GM21390 (cell line): ENCODE results near the gene OR2AG1.
"Not testable (repeated sequence)": the region's sequence is repeated elsewhere in the genome, so short reads cannot be mapped to it uniquely, and the experiment has no call there.

ENCODE experiments used
- ATAC-seq: cut with Tn5 transposase; IDR thresholded peaks from one replicate; pipeline ENCODE4 v1.9.1; 2021; ENCODE audit not compliant: unreplicated experiment

OR2AG1 gene

DNA sequence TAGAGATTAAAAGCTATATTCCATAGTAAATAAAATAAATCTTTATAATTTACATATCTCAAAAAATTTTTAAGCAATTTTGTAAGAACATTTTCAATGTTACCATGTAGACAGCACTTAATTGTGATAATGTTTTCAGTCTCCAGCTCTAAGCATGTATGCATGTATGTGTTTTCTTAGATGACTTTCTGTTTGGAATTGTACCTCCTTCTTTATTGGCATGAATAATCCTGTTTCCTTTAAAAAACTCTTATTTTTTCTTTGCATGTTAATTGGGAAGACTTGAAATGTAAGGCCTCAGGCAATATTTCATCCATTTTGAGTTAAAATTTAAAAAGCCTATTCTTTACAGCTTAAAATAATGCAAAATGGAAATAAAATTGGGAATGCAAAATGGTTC lies 2.0 kb upstream of the OR2AG1 start:
- no peak for ATAC-seq

DNA sequence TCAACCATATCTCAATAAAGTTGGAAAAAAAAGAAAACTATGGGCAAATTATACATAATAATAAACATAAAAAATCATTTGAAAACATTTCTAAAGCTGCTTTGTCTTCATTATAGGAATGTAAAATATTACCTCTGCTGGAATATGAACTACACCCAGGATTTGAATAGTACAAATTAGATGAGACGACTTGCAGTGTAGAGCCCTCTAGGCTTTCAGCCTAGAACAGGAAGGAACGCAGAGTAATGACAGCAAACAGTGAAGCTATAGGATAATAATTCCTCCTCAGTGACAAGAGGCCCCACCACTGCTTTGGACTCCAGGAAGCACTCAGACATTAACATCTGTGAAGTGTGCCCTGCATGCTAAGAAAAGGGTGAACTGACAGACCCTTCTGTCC lies 7.7 kb downstream of the OR2AG1 start:
- ATAC-seq, result no peak

DNA sequence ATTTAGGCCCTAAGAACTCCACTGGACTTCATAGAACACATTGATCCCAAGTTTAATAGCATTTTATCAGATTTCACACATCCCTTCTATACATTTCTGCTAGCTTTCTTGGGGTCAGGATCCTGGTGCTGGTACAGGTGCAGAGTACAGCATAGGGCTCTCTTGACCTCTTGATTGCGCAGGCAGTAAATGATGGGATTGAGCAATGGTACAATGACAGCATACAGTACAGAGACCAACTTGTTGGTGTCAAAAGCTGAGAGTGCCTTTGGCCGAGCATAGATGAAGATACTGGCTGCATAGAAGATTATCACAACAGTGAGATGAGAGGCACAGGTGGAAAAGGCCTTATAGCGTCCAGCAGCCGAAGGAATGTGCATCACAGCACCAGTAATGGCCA lies 11.8 kb downstream of the OR2AG1 start:
- ATAC-seq, result no peak

DNA sequence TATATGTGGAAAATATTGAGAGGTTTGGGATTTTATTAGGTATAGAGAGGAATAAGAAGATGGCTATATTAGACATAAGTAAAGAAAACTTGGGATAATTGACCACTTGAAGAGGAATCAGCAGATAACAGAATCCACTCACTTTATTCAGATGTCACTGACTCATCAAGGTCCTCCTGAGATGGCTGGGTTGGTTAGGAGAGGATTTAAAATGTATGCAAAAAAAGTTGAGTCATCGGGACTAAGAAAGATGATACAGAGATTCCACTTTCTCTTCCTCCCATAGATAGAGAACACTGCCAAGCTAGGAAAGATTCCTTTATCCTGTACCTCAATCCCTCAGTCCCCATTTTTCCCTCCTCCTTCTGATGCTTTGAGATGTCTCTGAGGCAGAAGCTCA lies 16.6 kb downstream of the OR2AG1 start, which contains the start of gene OR6A2:
Gene OR6A2 (minus strand): TSS at position 288 of the 400 bp plus-strand sequence. CDS start 3,981 bp downstream, outside the sequence.
- ATAC-seq, result no peak

DNA sequence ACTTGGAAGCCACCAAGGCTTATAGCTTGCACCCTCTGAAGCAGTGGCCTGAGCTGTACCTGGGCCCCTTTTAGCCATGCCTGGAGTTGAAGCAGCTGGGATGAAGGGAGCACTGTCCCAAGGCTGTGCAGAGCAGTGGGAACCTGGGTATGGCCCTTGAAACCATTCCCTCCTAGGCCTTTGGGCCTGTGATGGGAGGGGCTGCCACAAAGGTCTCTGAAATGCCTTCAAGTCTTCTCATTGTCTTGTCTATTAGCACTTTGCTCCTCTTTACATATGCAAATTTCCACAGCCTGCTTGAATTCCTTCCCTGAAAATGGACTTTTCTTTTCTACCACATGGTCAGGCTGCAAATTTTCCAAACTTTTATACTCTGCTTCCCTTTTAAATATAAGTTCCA lies 18.3 kb downstream of the OR2AG1 start:
- ATAC-seq, result not testable (repeated sequence)

DNA sequence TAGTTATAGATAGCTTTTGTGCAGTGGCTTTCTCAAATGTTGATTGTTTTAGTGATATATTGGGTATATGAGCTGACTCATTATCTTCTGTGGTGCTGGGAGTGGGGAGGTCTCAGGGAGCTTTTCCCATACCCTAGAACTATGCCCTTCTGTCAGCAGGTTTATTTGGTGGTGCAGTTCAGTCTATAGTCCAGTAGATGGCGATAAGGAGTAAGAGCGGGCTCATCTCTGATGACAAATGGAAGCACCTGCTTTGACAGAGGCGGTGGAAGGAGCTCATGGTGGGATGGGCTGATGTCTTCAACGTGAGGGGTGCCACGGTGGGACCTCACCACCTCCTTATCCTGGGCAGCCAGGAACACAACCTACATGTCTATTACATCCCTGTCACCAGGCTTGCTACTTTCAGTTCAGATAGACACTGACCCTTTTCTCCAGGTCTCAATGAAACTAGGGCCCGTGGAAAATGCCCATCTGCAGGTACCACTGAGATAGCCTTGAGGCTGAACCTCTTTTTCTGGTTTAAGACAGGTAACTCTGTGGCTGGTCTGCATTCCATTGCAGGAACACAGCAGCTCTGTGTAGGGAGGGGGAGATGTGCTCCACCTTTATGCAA lies 29.7 kb downstream of the OR2AG1 start:
- ATAC-seq, result peak; percentile 94

DNA sequence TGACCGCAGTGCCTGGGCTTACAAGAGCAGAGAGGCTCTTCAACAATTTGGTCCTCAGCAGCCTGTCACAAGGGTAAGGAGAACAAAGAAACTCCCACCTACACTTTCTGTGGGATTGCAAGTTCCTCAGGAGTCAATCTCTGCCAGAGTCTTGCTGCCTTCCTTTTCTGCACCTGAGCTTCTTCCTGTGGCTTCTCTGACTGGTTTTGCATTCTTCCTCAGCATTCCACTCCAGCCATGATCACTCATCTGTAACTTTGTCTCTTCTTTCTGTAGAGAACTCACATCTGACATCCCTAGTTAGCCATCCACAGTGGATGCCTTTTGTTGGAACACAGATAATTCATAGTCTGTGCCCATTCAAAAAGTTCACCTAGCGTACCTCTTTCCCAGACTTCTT lies 30.8 kb downstream of the OR2AG1 start:
- no peak for ATAC-seq

DNA sequence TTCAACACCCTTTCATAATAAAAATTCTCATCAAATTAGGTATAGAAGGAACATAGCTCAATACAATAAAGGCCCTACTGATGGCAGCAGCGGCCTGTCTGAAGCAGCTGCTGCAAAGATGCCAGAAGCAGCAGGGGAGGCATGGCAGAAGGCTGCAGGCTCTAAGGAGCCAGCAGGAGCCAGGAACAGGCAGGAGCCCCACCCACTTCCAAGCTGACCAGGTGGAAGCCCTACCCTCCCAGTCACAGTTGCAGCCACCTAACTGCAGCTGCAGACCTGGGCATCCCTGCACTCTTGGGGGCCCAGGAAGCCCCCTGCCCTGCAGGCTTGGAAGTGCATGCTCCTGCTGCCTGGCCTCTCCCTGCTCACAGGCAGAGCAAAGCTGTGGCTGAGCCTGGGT lies 34.9 kb downstream of the OR2AG1 start:
- ATAC-seq, result no peak

DNA sequence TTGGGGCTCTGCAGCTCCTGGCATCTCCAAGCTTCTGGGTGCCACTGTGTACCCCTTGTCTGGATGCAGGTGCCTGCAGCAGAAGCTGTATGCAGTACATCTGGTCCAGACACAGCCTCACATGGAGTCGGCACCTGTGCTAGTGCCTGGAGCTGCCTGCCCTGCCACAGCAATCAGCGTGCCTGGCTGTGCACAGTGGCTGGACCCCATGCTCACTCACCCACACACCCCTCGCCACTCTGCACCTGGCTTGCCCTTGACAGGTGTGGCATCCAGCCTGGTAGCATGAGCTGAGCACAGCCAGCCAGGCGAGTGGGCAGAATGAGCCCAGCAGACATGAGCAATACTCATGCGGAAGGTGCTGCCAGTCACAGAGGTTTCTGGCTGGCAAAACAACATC lies 36.1 kb downstream of the OR2AG1 start:
- no peak for ATAC-seq

DNA sequence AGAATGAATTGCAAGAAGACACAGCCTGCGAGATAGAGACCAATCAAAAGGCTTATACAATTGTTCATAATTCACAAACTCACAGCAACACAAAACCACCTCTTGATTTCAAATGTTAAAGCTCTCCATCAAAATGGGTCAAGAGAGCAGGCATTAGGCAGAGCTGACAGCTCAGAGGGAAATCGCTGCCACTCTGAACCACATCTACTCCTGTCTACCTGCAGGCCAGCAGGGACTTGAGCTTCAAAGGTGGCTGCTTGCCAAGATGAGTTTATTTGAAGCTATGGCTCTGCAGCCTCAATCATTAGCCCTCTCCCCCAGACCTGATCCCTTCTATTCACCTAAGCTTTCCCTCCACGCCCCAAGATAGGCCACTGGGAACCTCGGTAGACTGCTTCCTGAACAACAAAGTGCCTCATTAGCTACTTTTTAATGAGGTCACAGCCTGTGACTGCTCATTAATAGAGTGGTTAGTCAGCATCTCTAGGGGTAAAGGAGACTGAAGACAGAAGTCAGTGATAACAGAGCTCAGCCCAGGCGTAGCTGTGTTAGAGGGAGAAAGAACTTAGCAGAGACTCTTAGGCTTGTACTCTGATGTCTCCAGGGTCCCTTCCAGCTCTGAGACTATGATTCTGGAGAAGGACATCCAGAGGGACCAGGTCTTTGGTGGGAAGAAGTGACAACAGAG lies 41.5 kb downstream of the OR2AG1 start:
- no peak for ATAC-seq

DNA sequence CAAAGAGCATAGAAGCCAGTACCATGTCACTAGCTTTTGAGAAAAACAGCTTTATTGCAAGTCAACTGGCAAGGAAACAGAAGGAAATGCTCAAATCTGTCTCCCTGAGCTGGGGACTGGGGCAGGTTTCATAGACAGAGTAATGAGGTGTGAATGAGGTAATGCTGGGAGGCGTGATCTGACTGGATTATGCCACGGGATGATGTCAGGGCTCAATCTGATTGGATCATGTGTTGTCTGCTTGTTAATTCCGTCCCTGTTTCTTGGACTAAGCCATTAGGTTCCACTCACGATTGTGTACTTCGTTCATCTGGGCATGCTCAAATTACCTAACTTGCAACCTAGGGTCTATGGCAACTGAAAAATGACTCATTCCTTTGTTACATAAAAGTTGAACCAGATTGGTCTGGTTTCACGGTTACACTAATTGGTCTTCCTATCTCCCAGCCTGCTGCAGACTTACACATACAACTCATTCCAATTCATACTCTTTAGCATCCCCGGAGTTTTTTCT lies 42.5 kb downstream of the OR2AG1 start:
- ATAC-seq, result no peak

DNA sequence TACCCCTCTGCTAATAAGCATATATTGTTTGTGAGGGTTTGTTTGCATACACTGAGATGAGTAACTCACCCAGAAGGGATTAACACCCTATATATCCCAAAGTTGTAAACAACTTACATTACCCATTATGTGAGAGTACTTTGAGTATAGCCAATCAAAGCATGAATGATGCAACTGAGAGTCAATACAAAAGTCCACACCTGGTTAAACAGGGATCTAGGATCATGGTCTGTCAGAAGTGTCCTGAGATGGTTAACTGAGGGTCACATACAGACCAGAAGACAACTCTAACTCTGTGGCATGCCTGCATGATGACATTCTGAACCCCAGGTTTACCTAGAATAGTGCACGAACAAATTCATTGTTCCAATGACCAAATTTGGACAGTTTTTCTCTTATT lies 45.3 kb downstream of the OR2AG1 start:
- ATAC-seq, result no peak

DNA sequence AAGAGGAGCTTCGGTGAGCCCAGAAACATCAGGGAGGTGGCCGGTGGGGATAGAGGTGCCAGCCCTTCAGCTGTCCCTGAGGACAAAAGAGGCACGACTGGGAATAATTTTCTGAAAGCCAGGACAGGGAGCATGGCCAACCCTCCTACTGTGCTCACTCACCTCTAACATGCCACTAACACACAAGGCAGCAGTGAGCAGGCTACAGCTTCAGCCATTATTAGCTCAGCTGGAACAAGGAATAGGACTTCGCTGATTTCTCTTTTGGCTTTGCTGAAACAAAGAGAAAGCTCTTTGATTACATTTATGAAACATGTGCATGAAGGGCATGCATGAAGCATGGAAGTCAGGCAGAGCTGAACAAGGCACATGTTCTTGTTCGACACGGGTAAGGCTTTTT lies 50.5 kb downstream of the OR2AG1 start:
- no peak for ATAC-seq

DNA sequence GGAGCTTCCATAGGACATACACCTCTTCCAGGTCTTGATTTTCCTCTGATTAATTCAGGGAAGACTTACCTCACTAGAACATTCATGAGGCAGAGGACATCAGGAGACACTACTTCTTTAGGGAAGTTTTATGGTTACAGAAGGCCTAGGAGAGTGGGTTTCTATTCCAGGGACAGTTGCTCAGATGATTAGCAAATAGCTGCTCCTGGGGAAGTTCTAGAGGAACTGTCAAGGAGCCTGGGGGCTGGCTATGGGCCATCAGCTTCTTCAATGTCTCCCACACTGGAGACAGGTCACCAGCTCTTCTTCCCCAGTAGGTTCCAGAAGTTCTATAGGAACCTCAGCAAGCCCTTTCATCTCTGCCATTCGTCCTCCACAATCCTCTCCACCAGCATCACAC lies 51.2 kb downstream of the OR2AG1 start:
- no peak for ATAC-seq
